G401 (cell line): Measurements from ENCODE around the gene LYPD6B. TPM values are rescaled to one million over a fixed set of nuclear protein-coding genes. Genes with fewer than 3 reads are reported as not detected.

Experiments
- DNase-seq: peaks from one replicate; pipeline ENCODE4 v3.0.0-alpha.2; 2015; ENCODE audit warnings: low spot score
- in situ Hi-C: cut with HindIII; loops from 2 replicates; pipeline ENCODE4 v1.10.0; 2016; ENCODE audit warnings: low sequenced_read_pairs, mixed read lengths
- total RNA-seq: library from RNA; depleted of rRNA; stranded (reverse); fragments of >200 nt; shearing (Covaris generic); gene quantifications from 2 replicates; pipeline ENCODE4 v1.2.3, GENCODE V29; 2014

Gene LYPD6B
- total RNA-seq, 1 experiment from 2014 or later, result 21.3 TPM

- DNase-seq, result no peak
- in situ Hi-C loops, result no loop called here
These were observed 1.8 kb upstream of the LYPD6B start for GRCh38 chr2:149036507-149037293.

GRCh38 chr2:149037851-149038250 is 648 bp upstream of the LYPD6B start:
- in situ Hi-C loops, result no loop called here
- DNase-seq, result peak; percentile 38

DNA sequence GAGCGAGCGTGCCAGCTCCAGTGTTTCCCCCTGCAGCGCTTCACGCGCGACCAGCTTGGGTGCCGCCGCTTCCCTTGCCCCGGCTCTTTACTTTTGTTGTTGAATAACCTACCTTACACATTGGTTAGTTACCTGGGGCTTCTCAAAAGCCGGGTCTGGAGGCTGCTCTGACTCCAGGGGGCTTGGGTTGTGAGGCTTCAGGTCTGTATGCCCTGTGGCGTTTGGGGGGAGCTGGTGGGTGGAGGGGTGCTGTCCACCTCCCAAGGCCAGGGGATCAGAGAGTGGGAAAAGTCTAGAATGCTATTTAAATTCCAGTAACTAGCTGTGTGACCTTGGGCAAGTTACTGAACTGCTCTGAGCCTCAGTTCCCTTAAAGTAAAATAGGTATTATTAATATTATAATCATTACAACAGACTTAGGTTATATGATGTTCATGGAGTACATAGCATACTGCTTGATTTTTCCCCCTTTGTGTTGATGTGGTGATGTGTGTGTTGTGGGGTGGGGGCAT is 770 bp downstream of the LYPD6B start:
- in situ Hi-C loops, result no loop called here
- DNase-seq, result no peak

DNA sequence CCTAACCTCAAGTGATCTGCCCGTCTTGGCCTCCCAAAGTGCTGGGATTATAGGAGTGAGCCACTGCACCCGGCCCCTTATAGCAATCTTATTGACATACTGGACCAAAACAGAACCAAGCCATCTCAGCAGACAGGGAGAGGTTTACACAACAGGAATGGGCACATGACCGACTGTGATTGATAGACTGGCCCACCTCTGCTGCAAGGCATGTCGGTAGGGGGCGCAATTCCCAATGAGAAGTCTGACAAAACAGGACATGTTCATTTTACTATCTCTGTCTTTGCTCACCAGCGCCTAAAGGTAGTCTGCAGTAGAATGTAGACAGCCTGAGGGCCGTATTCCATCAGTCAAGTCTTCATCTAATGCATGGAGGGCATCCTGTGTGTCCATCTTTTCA is 2.0 kb downstream of the LYPD6B start:
- in situ Hi-C loops, result no loop called here
- no peak for DNase-seq

- in situ Hi-C loops, result no loop called here
- DNase-seq, result no peak
These were observed 3.0 kb downstream of the LYPD6B start for GRCh38 chr2:149041482-149041881.

DNA sequence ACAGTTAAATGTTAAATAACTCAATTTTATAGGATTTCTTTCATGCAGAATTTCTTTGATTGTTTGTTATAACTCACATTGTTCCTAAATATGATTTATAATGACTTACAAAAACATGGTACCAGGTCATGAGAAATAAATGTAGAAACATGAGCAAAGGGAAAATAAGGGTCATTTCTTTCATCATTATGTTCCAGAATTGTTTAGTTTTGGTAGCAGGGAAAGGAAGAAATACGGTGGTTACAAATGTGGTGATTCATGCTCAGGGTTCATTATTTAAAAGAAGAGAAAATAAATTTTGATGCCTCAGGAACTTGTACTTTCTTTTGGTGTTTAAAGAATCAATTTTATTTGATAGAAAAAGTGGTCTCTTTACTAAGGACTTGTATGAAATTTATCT is 4.4 kb downstream of the LYPD6B start:
- no peak for DNase-seq
- in situ Hi-C loops, result no loop called here

DNA sequence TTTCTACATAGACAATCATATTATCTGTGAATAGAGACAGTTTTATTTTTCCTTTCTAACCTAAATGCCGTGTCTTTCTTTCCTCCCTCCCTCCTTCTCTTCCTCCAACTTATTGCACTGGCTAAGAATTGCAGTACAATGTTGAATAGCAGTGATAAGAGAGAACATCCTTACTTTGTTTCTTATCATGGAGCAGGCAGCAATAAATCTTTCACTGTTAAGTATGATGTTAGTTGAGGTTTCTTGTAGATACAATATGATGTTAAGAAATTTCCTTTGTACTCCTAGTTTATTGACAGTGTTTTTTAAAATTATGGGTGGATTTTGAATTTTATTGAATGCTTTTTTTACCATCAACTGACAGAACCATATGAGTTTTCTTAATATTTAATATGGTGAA is 6.0 kb downstream of the LYPD6B start:
- in situ Hi-C loops, result no loop called here
- no peak for DNase-seq

DNA sequence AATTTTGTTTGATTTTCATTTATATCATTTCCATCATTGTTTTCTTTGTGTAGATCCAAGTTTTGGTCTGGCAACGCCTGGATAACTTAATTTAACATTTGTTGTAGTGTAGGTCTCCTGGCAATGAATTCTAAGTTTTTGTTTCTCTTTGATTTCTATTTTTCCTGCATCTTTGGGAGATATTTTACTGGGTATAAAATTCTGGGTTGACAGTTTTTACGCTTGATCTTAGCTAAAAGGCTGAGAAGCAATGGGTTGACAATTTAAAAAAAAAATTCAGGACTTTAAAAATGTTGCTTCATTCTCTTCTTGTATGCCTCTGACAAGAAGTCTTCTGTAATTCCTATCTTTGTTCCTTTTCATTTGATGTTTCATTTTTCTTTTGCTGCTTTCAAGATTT is 8.6 kb downstream of the LYPD6B start:
- in situ Hi-C loops, result no loop called here

GRCh38 chr2:149049142-149049541 is 10.6 kb downstream of the LYPD6B start:
- in situ Hi-C loops, result no loop called here
- DNase-seq, result no peak

More for the DNA sequence above, 8.6 kb downstream of the LYPD6B start:
- DNase-seq, result no peak

GRCh38 chr2:149050188-149050587 is 11.7 kb downstream of the LYPD6B start:
- DNase-seq, result no peak
- in situ Hi-C loops, result no loop called here

DNA sequence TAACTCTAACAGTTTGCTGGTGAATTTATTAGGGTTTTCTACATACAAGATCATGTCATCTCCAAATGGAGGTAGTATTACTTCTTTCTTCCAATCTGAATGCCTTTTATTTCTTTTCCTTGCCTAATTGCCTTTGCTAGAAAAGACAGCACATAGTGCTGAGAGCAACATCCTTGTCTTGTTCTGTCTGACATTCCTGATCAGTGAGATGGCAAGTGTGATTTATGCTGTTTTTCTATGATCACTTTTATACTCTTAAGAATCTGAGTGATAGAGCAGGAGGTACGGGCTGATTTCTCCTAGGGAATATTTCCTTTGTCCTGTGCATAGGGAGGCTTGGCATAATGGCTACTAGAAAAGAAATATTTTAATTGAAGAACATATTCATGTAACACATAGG is 17.3 kb downstream of the LYPD6B start:
- DNase-seq, result no peak
- in situ Hi-C loops, result no loop called here

- in situ Hi-C loops, result no loop called here
- DNase-seq, result no peak
These were observed 18.2 kb downstream of the LYPD6B start for GRCh38 chr2:149056541-149057255.

- in situ Hi-C loops, result no loop called here
- DNase-seq, result no peak
These were observed 18.9 kb downstream of the LYPD6B start for GRCh38 chr2:149057401-149057800.

GRCh38 chr2:149058936-149059335 is 20.4 kb downstream of the LYPD6B start:
- in situ Hi-C loops, result no loop called here
- DNase-seq, result no peak

GRCh38 chr2:149059822-149060221 is 21.3 kb downstream of the LYPD6B start:
- no peak for DNase-seq
- in situ Hi-C loops, result no loop called here

- in situ Hi-C loops, result no loop called here
- DNase-seq, result no peak
These were observed 22.7 kb downstream of the LYPD6B start for GRCh38 chr2:149061133-149061745.

- DNase-seq, result no peak
- in situ Hi-C loops, result no loop called here
These were observed 24.0 kb downstream of the LYPD6B start for GRCh38 chr2:149062531-149062930.

DNA sequence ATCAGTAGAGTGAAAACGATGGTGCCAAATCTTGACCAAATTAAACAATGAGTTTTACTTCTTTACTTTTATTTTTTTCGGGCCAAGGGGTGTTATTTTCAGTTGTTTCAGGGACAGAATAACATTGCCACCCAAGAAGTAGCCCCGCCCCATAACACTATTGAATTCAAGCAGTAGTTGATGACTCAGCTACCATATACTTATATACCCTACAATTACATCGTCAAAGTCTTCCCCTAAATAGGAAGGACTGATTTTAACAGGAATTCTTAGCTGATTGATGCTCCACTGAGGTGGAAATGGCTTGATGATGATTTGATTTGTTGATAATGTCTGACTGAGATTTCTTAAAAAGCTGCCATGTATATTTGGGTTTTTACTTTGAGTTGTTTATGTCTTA is 24.7 kb downstream of the LYPD6B start:
- in situ Hi-C loops, result no loop called here
- DNase-seq, result no peak

- in situ Hi-C loops, result no loop called here
- no peak for DNase-seq
These were observed 25.9 kb downstream of the LYPD6B start for GRCh38 chr2:149064365-149064841.
